GM12872 (cell line): Measurements from ENCODE around the gene KRT83.

Source experiments
- CTCF ChIP-seq: IDR thresholded peaks from 3 replicates; pipeline ENCODE4 v1.5.1; 2011; ENCODE audit warnings: low read depth, mild to moderate bottlenecking, low read length, moderate library complexity; ENCODE audit not compliant: insufficient read depth

The KRT83 gene

DNA sequence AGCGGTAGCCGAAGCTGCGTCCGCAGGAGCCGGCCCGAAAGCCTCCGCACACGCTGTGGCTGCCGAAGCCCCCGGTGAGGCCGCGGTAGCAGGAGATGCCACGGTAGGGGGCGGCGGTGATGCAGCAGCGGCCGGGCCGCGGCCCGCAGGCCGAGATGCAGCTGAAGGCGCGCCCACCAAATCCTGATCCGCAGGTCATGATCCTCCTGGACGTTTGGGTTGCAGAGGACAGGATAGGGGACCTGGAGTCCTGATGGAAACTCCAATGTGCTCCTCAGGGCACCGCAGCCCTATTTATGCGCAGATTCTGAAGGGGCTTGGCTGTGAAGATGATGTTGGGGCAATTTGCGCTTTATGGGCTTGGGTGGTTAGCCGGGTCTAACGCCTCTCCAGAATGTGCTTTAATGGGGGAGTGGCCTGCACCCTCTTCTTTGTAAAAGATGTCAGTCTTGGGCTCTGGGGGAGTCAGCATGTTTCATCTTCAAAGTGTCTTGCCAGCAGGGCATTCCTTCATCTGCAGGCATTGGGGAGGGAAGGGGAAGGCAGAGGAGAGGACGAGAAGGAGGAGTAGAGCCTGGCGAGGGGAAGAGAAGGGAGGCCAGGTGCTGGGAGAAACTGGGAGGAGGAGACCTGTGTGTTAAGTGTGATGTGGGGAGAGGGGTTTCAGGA, 29.8 kb downstream of the KRT83 start, which contains the start of gene KRT81:
TSS of gene KRT81 (minus strand) at position 268 of the 669 bp plus-strand sequence. CDS start at position 199, 69 bp downstream.
- no peak for TF ChIP-seq CTCF

DNA sequence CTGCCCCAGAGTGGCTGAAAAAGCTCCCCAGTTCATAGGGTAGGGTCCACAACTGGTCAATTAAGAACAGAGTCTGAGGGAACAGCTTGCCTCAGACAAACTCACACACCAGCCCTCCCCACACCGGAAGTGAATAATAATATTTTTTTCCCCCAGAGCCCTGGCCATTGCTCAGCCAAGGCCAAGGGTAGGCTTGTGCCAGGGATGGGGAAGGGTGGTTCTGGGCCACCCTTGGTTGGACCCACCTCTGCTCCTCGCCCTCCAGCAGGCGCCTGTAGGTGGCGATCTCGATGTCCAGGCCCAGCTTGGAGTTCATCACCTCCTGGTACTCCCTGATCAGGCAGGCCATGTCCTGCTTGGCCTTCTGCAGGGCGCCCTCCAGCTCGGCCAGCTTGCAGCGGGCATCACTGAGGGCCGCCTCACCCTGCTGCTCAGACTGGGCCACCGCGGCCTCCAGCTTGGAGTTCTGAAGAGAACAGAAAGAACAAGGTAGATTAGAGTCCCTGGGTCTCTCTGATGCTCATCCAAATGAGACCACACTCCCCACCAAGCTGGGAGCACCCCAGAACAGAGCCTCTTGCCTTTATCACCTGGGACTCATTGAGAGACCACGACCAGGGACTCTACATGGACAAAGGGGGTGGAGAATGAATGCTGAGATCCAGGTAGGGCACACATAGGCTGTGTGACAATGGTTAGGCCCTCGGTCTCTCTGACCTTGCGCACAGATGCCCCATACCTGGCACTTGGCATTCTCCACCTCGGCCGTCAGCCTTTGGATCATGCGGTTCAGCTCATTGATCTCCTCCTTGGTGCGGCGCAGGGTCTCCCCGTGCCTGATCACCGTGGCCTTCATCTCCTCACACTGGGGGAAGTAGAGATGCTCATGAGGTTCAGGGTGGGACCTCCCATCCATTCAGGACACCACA, 34.1 kb downstream of the KRT83 start:
- peak; percentile 26; the same call in 1 of the 3 replicates for TF ChIP-seq CTCF

- TF ChIP-seq CTCF: no peak
Measured at GRCh38 chr12:52285851-52286530, 35.2 kb downstream of the KRT83 start.

DNA sequence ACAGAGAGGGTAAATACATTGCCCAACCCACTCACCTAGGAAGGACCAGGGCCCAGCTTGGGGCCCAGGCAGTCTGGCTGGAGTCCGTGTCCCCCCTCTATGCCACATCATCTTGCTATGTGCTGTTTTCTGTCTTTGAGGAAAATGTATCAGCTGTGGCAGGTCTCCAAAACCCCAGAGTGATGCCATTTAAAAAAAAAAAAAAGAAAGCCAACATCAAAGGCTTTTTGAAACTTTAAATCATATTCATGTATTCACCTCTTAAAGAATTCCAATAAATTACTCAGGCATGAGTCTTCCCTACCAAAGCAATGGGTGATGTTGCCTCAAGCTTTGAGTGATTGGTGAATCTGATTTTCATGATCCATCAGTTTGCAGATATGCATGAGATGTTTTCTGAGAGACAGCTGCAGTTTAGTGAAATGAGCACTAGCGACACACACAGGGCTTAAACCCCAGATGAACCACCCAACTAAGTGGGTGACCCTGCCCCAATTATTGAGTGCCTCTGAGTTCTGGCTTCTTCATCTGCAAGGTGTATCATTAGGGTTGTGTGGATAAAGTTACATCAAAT, 35.9 kb downstream of the KRT83 start:
- no peak for TF ChIP-seq CTCF

DNA sequence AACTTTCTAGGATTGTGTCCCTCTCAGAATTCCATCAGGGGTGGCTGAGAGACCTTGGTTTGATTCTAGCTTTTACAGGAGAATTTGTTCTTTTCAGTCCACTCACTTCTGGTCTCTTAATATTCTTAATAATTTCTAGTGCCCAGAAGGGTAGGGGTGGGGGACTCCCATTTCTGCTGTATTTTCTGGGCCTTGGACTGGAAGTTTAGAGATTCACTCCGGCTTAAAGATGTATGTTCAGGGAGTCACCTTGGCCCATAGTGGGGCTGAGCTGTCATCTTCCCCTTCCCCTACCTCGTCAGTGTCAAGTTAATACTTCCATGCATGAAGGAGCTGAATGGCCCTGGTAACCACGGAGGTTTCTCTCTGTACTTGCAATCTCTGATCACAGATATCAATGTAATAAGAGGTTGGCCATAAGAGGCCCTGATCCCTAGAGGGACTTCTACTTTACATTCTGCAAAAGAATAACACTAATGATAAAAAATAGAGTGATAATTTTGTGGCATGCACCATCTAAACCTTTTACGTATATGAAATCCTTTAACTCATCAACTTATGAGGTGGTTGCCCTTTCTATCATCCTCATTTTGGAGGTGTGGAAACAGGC, 36.5 kb downstream of the KRT83 start:
- TF ChIP-seq CTCF: no peak

GRCh38 chr12:52280796-52281560, 40.2 kb downstream of the KRT83 start:
- no peak for TF ChIP-seq CTCF
